Measurements from ENCODE around the gene KLF11.

Gene KLF11

GRCh38 chr2:10071176-10071575, 27.8 kb downstream of the KLF11 start:
- no peak for DNase-seq
- no peak overlapping the region for H4K12ac ChIP-seq (ENCODE audit: low read depth, low read length)

GRCh38 chr2:10071595-10071994, 28.2 kb downstream of the KLF11 start:
- no peak overlapping the region for H2AFZ ChIP-seq (ENCODE audit: insufficient read depth, low read length, poor library complexity)
- peak overlapping the region; percentile 18 for H4K91ac ChIP-seq (ENCODE audit: low read depth, low read length)
- H2AK5ac ChIP-seq (ENCODE audit: low read length): no peak overlapping the region
- no peak overlapping the region for H3K23ac ChIP-seq (ENCODE audit: low read length)
- no peak overlapping the region for H4K12ac ChIP-seq (ENCODE audit: low read depth, low read length)
- H3K4me1 ChIP-seq (ENCODE audit: control insufficient read depth in 1 of 2, insufficient read depth in 2 of 2, low read length in 2 of 2): no peaks in the 10 kb centered on the region
- H3K4me3 ChIP-seq (ENCODE audit: low read depth, low read length): no peak overlapping the region
- H3K27ac ChIP-seq (ENCODE audit: low read depth, low read length): no peak overlapping the region
- no peak overlapping the region for H2BK120ac ChIP-seq (ENCODE audit: insufficient read depth, low read length, poor library complexity)
- no CpG with 5 or more reads among the region's 7 CpGs for WGBS (ENCODE audit: extremely low coverage, insufficient coverage, insufficient read length)
- H3K9me3 ChIP-seq (ENCODE audit: insufficient read depth, low read depth, low read length): peaks cover 3% of the 10 kb centered on the region
- no peaks in the 10 kb centered on the region for H3K79me2 ChIP-seq (ENCODE audit: control insufficient read depth, insufficient read depth, low read length, poor library complexity)
- H3K4ac ChIP-seq (ENCODE audit: low read depth, low read length): no peak overlapping the region
- no peaks in the 10 kb centered on the region for H3K36me3 ChIP-seq (ENCODE audit: control insufficient read depth in 1 of 2, insufficient read depth in 2 of 2, low read length in 2 of 2)
- H3K14ac ChIP-seq (ENCODE audit: low read length): no peak overlapping the region
- H3K9ac ChIP-seq (ENCODE audit: low read length): no peak overlapping the region
- no peaks in the 10 kb centered on the region for H3K79me1 ChIP-seq (ENCODE audit: low read length)
- H2BK5ac ChIP-seq (ENCODE audit: low read depth, low read length, poor library complexity): no peak overlapping the region
- no peaks in the 10 kb centered on the region for H3K27me3 ChIP-seq (ENCODE audit: insufficient read depth, low read length)
- no peak for DNase-seq
- H3K18ac ChIP-seq (ENCODE audit: low read length): no peak overlapping the region
- no peak overlapping the region for H4K8ac ChIP-seq (ENCODE audit: low read depth, low read length)
- H2BK12ac ChIP-seq (ENCODE audit: low read length): no peak overlapping the region
- H3K4me2 ChIP-seq (ENCODE audit: low read length): no peak overlapping the region

More at GRCh38 chr2:10071176-10071575, 27.8 kb downstream of the KLF11 start:
- no peaks in the 10 kb centered on the region for H3K79me1 ChIP-seq (ENCODE audit: low read length)
- no peak overlapping the region for H4K8ac ChIP-seq (ENCODE audit: low read depth, low read length)
- H3K9ac ChIP-seq (ENCODE audit: low read length): no peak overlapping the region
- H3K27me3 ChIP-seq (ENCODE audit: insufficient read depth, low read length): no peaks in the 10 kb centered on the region
- H3K23ac ChIP-seq (ENCODE audit: low read length): no peak overlapping the region
- H3K4me1 ChIP-seq (ENCODE audit: control insufficient read depth in 1 of 2, insufficient read depth in 2 of 2, low read length in 2 of 2): no peaks in the 10 kb centered on the region
- no peaks in the 10 kb centered on the region for H3K36me3 ChIP-seq (ENCODE audit: control insufficient read depth in 1 of 2, insufficient read depth in 2 of 2, low read length in 2 of 2)
- H3K4me2 ChIP-seq (ENCODE audit: low read length): no peak overlapping the region
- H3K9me3 ChIP-seq (ENCODE audit: insufficient read depth, low read depth, low read length): peaks cover 3% of the 10 kb centered on the region
- H3K14ac ChIP-seq (ENCODE audit: low read length): no peak overlapping the region
- H2BK5ac ChIP-seq (ENCODE audit: low read depth, low read length, poor library complexity): no peak overlapping the region
- H3K4ac ChIP-seq (ENCODE audit: low read depth, low read length): no peak overlapping the region
- no peaks in the 10 kb centered on the region for H3K79me2 ChIP-seq (ENCODE audit: control insufficient read depth, insufficient read depth, low read length, poor library complexity)
- no peak overlapping the region for H4K91ac ChIP-seq (ENCODE audit: low read depth, low read length)
- no peak overlapping the region for H2AK5ac ChIP-seq (ENCODE audit: low read length)
- no peak overlapping the region for H2BK12ac ChIP-seq (ENCODE audit: low read length)
- H2BK120ac ChIP-seq (ENCODE audit: insufficient read depth, low read length, poor library complexity): no peak overlapping the region
- no peak overlapping the region for H3K18ac ChIP-seq (ENCODE audit: low read length)
- no peak overlapping the region for H2AFZ ChIP-seq (ENCODE audit: insufficient read depth, low read length, poor library complexity)
- no CpG with 5 or more reads among the region's 16 CpGs for WGBS (ENCODE audit: extremely low coverage, insufficient coverage, insufficient read length)
- no peak overlapping the region for H3K27ac ChIP-seq (ENCODE audit: low read depth, low read length)
- no peak overlapping the region for H3K4me3 ChIP-seq (ENCODE audit: low read depth, low read length)

GRCh38 chr2:10072656-10073480, 29.5 kb downstream of the KLF11 start:
- no peak overlapping the region for H4K12ac ChIP-seq (ENCODE audit: low read depth, low read length)
- no peak overlapping the region for H3K23ac ChIP-seq (ENCODE audit: low read length)
- no peaks in the 10 kb centered on the region for H3K36me3 ChIP-seq (ENCODE audit: control insufficient read depth in 1 of 2, insufficient read depth in 2 of 2, low read length in 2 of 2)
- H3K27me3 ChIP-seq (ENCODE audit: insufficient read depth, low read length): peaks cover under 1% of the 10 kb centered on the region
- no peak overlapping the region for H2BK120ac ChIP-seq (ENCODE audit: insufficient read depth, low read length, poor library complexity)
- H2AFZ ChIP-seq (ENCODE audit: insufficient read depth, low read length, poor library complexity): no peak overlapping the region
- H3K4me1 ChIP-seq (ENCODE audit: control insufficient read depth in 1 of 2, insufficient read depth in 2 of 2, low read length in 2 of 2): no peaks in the 10 kb centered on the region
- peak; percentile 86 to 94 for DNase-seq
- H3K9ac ChIP-seq (ENCODE audit: low read length): no peak overlapping the region
- H3K18ac ChIP-seq (ENCODE audit: low read length): no peak overlapping the region
- H2AK5ac ChIP-seq (ENCODE audit: low read length): no peak overlapping the region
- no peak overlapping the region for H3K4me3 ChIP-seq (ENCODE audit: low read depth, low read length)
- H4K8ac ChIP-seq (ENCODE audit: low read depth, low read length): no peak overlapping the region
- WGBS (ENCODE audit: extremely low coverage, insufficient coverage, insufficient read length): no CpG with 5 or more reads among the region's 20 CpGs
- no peak overlapping the region for H3K27ac ChIP-seq (ENCODE audit: low read depth, low read length)
- peaks cover 1% of the 10 kb centered on the region for H3K9me3 ChIP-seq (ENCODE audit: insufficient read depth, low read depth, low read length)
- no peak overlapping the region for H2BK12ac ChIP-seq (ENCODE audit: low read length)
- no peak overlapping the region for H3K14ac ChIP-seq (ENCODE audit: low read length)
- H3K79me1 ChIP-seq (ENCODE audit: low read length): no peaks in the 10 kb centered on the region
- H3K4me2 ChIP-seq (ENCODE audit: low read length): no peak overlapping the region
- H4K91ac ChIP-seq (ENCODE audit: low read depth, low read length): no peak overlapping the region
- H3K4ac ChIP-seq (ENCODE audit: low read depth, low read length): no peak overlapping the region
- no peak overlapping the region for H2BK5ac ChIP-seq (ENCODE audit: low read depth, low read length, poor library complexity)
- H3K79me2 ChIP-seq (ENCODE audit: control insufficient read depth, insufficient read depth, low read length, poor library complexity): no peaks in the 10 kb centered on the region

- H3K36me3 ChIP-seq (ENCODE audit: control insufficient read depth in 1 of 2, insufficient read depth in 2 of 2, low read length in 2 of 2): no peaks in the 10 kb centered on the region
- no peak overlapping the region for H3K18ac ChIP-seq (ENCODE audit: low read length)
- no peak for DNase-seq
- no peak overlapping the region for H2AK5ac ChIP-seq (ENCODE audit: low read length)
- no peak overlapping the region for H2BK5ac ChIP-seq (ENCODE audit: low read depth, low read length, poor library complexity)
- H3K4me1 ChIP-seq (ENCODE audit: control insufficient read depth in 1 of 2, insufficient read depth in 2 of 2, low read length in 2 of 2): no peaks in the 10 kb centered on the region
- H3K27me3 ChIP-seq (ENCODE audit: insufficient read depth, low read length): peaks cover 9% of the 10 kb centered on the region
- H3K79me1 ChIP-seq (ENCODE audit: low read length): no peaks in the 10 kb centered on the region
- no peak overlapping the region for H4K12ac ChIP-seq (ENCODE audit: low read depth, low read length)
- H3K4ac ChIP-seq (ENCODE audit: low read depth, low read length): no peak overlapping the region
- no peak overlapping the region for H3K9ac ChIP-seq (ENCODE audit: low read length)
- H3K27ac ChIP-seq (ENCODE audit: low read depth, low read length): no peak overlapping the region
- no peak overlapping the region for H3K14ac ChIP-seq (ENCODE audit: low read length)
- H2AFZ ChIP-seq (ENCODE audit: insufficient read depth, low read length, poor library complexity): no peak overlapping the region
- H4K91ac ChIP-seq (ENCODE audit: low read depth, low read length): no peak overlapping the region
- no peak overlapping the region for H2BK120ac ChIP-seq (ENCODE audit: insufficient read depth, low read length, poor library complexity)
- H3K9me3 ChIP-seq (ENCODE audit: insufficient read depth, low read depth, low read length): peaks cover 1% of the 10 kb centered on the region
- H3K4me3 ChIP-seq (ENCODE audit: low read depth, low read length): no peak overlapping the region
- no peak overlapping the region for H3K23ac ChIP-seq (ENCODE audit: low read length)
- no peak overlapping the region for H3K4me2 ChIP-seq (ENCODE audit: low read length)
- H2BK12ac ChIP-seq (ENCODE audit: low read length): no peak overlapping the region
- no peaks in the 10 kb centered on the region for H3K79me2 ChIP-seq (ENCODE audit: control insufficient read depth, insufficient read depth, low read length, poor library complexity)
- no CpG with 5 or more reads among the region's 8 CpGs for WGBS (ENCODE audit: extremely low coverage, insufficient coverage, insufficient read length)
- no peak overlapping the region for H4K8ac ChIP-seq (ENCODE audit: low read depth, low read length)
Measured at GRCh38 chr2:10073706-10074105, 30.4 kb downstream of the KLF11 start.
